ELF-1 (cell line): ENCODE data around the gene BATF2.
"Not testable (repeated sequence)": the region's sequence is repeated elsewhere in the genome, so short reads cannot be mapped to it uniquely, and the experiment has no call there.

Experiments used
- DNase-seq: peaks from one replicate; pipeline ENCODE4 v3.0.0-alpha.2; 2016; ENCODE audit warnings: low read depth, low spot score

The BATF2 gene, protein sequence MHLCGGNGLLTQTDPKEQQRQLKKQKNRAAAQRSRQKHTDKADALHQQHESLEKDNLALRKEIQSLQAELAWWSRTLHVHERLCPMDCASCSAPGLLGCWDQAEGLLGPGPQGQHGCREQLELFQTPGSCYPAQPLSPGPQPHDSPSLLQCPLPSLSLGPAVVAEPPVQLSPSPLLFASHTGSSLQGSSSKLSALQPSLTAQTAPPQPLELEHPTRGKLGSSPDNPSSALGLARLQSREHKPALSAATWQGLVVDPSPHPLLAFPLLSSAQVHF

DNA sequence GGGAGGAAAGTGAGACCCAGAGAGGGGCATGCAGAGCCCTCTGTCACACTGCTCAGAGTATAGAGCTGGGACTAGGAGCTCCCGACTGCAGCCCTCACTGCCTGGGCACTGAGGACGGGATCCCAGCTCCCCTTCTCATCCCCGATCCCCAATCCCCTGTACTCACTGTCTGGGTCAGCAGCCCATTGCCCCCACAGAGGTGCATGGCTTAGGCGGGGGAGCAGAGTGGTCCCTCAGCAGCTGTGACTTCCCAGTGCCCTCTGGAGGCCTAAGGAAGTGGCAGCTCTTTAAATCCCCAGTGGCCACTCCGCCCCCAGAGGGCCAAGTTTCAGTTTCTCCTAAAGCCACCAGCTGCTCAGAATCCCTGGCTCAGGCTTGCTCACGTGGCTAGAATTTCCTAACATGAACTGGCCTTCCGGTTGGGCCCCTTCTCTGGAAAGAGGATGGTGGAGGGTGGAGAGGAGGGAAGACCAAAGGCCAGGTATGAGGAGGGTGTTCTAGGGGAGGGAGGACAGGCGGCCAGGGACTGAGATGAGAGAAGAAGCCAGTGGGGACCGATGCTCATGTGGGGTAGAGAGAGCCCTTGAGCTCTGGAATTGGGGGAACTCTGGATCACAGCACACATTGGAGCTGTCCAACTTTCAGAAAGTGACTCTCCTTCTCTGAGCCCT is at the start of gene BATF2:
TSS of gene BATF2 (minus strand) at position 262 of the 671 bp plus-strand sequence. CDS start at position 205, 57 bp downstream.
- DNase-seq, result peak; percentile 89

DNA sequence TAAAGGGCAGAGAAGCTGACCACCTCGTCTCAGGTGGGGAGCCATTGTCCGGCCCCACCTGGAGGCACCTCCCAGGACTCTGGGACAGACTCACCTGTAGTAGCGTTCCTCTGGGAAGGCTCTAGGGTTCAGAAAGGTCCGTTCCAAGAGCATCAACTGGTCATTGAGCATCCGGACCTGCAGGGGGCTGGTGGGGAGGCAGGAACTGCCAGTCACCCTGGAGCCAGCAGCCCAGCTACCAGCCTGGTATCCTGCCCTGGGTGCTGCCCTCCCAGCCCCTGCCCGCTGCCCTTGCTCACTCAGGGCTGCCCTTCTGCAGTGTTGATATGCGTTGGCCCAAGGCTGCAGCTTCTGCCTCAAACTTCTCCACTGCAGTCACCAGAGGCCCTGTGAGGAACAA is 49.0 kb upstream of the BATF2 start:
- no peak for DNase-seq

DNA sequence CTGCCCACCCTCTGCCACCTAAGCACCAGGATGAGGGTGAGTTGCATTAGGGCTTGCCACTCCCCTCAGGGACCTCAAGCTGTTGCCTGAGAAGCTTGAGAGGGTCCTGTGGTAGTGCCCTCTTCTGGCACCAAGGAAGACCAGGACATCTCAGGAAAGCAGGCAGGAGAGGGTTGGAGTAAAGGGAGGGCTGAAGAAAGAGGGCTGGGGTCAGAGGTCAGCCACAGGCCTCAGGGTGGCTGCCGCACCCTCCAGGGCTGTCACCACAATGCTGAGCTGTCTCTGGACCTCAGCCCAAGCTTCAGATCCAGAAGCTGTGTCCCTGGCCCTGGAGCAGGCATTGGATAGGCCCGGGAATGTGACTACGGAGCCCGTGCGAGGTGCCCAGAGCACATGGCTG is 48.3 kb upstream of the BATF2 start:
- no peak for DNase-seq

DNA sequence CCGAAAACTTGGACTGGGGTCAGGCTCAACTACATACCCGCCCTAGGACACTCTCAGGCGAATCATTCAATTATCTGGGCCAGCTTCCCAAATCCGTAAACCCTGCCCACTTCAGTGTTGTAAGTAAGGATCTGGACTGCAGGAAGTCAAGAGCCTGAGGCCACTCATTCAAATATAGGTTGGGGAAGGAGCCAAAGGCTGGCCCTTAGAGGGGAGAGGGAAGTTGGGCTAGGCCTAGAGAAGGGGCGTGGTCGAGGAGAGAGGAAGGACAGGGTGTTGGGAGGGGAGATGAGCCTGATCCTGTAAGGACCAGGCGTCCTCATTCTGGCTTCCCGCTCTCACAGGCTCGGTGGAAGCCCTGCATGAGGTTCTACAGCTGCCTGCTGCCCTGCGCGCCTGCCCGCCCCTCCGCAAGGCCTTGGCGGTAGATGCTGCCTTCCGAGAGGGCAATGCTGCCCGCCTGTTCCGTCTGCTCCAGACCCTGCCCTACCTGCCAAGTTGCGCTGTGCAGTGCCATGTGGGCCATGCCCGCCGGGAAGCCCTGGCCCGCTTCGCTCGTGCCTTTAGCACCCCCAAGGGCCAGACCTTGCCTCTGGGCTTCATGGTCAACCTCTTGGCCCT is 47.2 kb upstream of the BATF2 start:
- DNase-seq, result peak; percentile 61

DNA sequence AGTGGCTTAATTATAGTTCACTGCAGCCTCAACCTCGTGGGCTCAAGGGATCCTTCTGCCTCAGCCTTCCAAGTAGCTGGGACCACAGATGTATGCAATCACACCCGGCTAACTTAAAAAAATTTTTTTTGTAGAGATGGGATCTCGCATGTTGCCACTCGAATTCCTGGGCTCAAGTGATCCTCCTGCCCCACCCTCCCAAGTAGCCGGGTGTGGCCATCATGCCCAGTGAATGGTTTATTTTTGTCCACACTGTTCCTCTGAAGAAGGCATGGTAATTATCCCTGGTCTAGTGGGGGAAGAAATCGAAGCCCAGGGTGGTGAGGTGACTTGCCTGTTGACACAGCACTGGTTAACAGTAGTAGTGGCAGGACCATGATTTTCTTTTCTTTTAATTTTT is 46.1 kb upstream of the BATF2 start:
- no peak for DNase-seq

DNA sequence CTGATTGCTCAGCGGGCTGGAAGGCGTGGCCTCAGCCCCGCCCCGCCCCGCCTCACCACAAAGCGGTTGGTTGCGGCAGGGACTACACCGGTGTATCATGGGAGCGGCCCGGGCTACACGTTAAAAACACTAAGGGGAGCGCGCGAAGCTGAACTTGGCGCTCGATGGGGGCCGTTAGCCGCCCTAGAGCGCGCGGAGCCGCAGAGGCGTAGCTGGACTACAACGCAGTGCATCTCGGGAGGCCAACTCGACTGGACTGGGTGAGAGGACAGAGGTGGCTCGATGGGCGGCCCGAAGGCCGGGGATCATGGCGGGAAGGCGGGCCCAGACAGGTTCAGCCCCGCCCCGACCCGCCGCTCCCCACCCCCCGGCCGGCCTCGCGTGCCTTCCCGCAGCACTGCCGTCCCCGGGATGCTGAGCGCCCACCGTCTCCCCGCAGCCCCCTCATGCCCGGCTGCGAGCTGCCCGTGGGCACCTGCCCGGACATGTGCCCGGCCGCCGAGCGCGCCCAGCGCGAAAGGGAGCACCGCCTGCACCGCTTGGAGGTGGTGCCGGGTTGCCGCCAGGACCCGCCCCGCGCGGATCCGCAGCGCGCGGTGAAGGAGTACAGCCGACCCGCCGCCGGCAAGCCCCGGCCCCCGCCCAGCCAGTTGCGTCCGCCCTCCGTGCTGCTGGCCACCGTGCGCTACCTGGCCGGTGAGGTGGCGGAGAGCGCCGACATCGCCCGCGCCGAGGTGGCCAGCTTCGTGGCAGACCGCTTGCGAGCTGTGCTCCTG is 44.3 kb upstream of the BATF2 start, which contains the start of gene SAC3D1:
TSS of gene SAC3D1 (plus strand) at position 364 of the 776 bp plus-strand sequence. CDS start at position 447, 83 bp downstream.
- DNase-seq, result peak; percentile 97

DNA sequence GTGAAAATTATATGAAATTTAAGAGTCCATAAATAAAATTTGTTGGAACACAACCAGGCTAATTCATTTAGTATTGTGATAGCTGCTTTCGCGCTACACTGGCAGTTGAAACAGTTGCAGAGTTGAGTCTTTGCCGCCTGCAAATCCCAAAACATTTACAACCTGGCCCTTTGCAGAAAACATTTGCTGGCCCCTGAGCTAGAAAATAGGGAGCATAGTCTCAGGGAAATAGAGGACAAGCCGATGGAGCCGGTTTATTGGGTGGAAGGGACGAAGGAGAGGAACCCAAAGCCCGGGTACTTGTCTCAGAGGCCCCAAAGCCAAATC is 43.7 kb upstream of the BATF2 start:
- DNase-seq, result no peak

DNA sequence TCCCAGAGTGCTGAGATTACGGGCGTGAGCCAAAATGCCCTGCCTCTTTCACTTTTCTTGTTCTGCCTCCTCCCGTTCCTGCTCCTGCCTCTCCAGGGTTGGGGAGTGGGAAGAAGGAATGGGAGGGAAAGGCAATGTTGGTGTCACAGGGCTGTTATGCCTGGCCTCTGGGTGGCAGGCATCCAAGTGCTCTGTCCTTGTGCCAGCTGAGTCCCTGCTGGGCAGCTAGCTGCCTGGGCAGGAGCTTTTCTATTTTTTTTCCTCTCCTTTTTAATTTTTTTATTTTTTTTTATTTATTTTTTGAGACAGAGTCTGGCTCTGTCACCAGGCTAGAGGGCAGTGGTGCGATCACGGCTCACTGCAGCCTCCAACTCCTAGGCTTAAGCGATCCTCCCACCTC is 40.2 kb upstream of the BATF2 start:
- no peak for DNase-seq

DNA sequence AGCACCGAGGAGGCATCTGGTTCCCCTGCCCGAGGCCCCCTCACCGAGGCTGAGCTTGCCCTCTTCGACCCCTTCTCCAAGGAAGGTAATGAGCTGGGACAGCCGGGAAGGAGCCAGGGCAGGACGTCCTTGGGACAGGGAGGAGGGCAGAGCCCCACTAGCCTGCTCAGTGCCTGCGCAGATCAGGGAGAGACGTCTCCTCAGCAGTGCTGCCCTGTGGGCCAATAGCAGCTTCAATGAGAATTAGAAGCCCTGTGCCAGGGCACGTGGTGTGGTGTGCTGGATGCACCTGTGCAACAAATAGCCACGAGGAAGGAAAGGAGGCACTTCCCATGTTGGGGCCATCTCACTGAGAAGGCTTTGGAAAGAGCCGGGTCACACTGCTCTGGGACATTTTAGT is 38.8 kb upstream of the BATF2 start:
- DNase-seq, result no peak

DNA sequence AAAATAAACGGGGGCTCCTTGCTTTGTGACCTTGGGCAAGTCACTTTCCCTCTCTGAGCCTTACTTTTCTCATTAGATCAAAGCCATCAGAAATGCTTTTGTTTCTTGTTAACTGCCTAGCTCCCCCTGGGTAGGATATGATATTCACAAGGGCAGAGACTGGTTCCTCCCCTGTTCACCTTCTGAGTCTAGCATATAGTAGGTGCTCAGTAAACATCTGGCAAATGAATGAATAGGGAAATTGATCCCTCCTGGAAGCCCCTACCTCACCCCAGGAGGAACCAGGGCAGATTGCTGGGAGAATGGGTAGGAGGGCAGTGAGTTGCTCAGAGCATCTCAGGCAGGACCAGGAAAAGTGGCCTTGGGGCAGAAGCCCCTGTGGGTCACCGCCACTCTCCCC is 37.7 kb upstream of the BATF2 start:
- DNase-seq, result no peak

DNA sequence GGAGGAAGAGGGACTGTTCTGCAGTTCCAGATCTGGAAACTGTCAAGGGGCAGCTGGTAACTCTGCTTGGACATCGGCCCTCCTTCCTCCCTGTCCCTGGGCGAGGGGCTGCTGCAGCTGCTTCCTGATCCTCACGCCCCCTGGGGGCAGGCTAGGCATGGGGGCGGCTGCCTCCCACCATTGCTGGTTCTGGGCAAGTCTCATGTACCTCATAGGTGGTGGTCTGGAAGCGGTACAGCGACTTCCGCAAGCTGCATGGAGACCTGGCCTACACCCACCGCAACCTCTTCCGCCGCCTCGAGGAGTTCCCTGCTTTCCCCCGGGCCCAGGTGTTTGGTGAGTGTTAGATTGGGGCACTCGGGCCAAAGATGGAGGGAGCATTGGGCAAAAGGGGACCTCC is 35.4 kb upstream of the BATF2 start:
- DNase-seq, result peak; percentile 36

DNA sequence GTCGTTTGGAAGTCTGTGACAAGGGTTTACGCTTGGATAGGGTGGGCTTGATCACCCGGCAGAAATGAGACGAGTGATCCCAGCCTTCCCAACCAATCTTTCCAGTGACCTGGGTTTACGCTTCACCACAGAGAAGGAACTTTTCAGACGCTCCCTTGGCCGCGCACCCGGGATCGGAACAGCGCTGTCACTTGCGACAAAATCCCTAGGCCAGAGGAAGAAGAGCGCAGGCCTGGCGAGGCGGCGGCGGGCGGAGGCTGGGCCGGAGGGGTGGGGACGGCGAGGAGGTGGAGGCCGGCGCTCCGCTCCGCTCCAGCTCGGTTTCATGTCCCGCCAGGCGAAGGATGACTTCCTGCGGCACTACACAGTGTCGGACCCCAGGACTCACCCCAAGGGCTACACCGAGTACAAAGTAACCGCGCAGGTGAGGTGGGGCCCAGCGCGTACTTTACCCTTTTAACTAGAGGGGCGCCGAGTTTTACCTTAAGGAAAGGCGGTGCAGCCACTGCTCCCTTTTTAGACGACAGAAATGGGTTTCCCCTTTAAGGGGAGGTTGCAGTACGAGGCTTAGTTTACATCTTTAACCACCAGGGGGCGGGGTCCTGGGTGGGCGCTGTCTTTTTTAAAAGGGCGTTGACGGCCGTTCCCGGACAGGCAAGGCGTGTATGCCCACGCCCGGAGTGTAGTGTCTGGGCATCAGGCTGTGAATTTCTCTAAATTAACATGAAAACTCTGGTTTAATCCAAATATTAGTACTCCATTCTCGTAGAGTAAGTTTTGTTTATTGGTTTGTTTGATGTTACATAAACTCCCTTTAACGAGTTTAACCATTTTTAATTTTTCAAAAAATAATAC is 30.7 kb upstream of the BATF2 start, which contains the start of gene SNX15:
TSS of gene SNX15 (plus strand) at position 227 of the 855 bp plus-strand sequence. CDS start at position 326, 99 bp downstream.
- DNase-seq, result peak; percentile 97

DNA sequence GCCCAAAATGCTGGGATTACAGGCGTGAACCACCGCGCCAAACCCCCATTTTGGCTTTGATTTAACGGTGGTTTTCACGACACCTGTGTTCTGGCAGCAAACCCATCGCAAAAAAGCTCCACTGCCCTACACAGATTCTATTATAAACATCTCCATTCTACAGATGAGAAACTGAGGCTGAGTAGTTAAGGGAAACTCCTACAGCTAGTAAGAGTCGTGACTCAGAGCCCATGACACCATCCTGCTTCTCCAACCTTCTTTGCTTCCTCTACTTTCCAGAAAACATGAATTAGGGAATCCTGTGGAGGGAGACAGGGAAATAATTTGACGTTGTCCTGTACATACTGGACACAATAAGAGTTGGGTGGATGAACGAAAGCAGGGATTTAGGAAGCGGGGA is 30.0 kb upstream of the BATF2 start:
- no peak for DNase-seq

DNA sequence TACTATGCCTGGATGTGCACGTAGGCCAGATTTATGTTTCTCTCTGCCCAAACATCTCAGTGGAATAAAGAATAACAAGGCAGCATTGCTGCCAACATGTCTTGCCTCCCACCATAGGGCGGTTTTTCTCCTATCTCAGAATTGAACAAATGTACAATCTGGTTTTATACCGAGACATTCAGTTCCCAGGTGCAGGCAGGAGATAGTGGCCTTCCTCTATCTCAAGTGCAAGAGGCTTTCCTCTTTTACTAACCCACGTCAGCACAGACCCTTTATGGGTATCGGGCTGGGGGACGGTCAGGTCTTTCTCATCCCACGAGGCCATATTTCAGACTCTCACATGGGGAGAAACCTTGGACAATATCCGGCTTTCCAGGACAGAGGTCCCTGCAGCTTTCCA is 26.7 kb upstream of the BATF2 start:
- not testable (repeated sequence) for DNase-seq

DNA sequence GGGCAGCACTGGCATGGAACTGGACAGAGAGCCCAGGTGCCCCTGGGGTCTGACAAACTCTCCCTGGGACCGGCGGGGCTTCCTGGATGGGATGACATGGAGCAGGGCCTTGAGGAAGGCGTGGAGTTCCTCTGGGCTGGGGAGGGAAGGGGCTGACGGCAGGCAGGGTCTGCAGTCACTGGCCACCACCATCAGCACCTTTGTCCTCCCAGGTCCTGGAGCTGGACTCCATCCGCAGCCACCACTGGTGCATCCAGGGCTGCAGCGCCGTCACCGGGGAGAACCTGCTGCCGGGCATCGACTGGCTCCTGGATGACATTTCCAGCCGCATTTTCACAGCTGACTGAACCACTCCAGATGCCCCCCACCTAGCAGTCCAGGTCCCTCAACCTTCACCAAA is 24.7 kb upstream of the BATF2 start:
- no peak for DNase-seq

DNA sequence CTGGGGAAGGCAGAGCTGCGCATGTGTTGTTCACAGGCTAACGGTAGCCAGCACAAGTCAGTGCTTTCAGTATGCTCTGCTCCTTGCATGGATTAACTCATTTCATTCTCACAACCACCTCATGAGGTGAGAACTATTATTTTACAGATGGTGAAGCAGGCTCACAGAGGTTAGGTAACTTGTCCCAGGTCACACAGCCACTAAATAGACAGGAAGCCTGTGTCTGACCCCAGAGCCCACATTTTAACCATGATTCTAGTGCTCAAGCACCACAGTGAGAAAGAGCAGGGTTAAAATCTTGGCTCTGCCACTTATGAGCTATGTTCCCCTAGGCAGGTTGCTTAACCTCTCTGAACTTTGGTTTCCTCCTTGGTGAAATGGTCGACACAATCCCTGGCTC is 24.2 kb upstream of the BATF2 start:
- no peak for DNase-seq

DNA sequence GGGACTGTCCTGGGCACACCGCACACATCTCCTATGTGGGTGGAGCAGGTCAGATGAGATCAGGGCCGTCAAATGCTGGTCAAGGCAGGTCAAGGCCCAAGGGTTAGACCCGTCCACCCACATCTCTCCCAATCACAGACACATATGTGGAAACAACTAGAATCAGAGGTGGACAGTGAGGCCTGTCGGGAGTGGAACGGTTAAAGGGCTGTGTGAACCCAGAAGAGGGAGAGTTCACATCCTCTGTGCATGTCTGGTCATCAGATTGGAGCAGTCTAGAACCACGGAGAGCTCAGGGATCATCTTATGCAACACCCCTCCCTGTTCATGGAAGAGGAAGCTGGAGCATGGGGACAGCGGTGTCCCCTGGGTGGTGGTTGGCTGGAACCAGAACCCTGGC is 23.1 kb upstream of the BATF2 start:
- DNase-seq, result no peak

DNA sequence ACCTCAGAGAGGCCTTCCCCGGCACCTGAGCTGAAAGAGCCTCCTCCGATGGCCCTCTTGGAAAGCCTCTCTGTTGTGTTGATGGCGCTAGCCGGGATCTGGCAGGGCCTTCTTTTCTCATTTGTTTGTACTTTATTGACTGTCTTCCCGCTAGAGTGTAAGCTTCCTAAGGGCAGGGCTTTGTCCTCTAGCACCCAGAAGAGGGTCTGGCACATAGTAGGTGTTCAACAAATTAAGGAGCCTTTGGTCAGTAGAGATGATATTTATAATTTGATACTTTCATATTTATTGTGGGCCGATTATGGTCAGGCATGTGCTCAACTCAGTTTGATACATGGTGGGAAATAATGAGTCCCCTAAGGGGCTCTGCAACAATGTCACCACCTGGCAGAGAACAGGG is 21.2 kb upstream of the BATF2 start:
- no peak for DNase-seq

DNA sequence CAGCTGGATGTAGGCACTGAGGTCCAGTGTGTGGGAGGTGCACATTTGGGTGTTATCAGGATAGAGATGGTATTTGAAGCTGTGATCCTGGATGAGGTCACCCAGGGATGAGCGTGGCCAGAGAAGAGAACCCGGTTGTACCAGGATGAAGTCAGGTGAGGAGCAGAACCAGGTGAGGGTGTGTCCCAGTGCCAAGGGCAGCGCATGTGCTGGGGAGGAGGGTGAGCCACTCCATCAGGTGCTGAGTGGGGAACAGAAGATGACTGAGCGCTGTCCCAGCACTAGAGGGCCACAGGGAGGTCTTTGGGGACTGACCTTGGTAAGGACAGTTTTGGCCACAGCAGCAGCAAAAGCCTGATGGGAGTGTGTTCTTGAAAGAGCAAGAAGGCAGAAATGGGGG is 19.9 kb upstream of the BATF2 start:
- DNase-seq, result no peak

DNA sequence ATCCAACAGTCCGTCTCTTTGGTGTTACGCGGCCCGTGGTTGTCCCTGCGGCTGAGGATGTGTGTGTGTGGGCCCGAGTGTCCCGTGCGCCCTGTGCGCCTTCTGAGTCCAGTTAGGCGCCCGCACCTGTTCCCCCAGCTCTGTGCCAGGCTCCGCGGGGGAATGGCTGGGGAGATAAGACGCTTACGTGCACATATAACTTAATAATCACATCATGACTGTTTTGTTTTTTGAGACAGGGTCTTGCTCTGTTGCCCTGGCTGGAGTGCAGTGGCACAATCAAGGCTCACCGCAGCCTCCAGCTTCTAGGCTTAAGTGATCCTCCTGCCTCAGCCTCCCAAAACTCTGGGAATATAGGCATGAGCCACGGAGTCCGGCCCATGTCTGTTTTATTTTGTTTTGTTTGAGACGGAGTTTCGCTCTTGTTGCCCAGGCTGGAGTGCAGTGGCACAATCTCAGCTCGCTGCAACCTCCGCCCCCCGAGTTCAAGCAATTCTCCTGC is 18.0 kb upstream of the BATF2 start:
- no peak for DNase-seq
